GM12891 (cell line): ENCODE data around the gene PLD3.

ENCODE experiments used
- POLR2A ChIP-seq: IDR thresholded peaks from 2 replicates; pipeline ENCODE4 v1.6.1; 2011; ENCODE audit warnings: low read depth, low read length, control low read depth
- POLR2AphosphoS5 ChIP-seq: IDR thresholded peaks from 2 replicates; pipeline ENCODE4 v1.6.1; 2011; ENCODE audit warnings: low read depth, low read length, control low read depth
- TAF1 ChIP-seq: IDR thresholded peaks from 2 replicates; pipeline ENCODE4 v1.6.1; 2011; ENCODE audit warnings: low read depth, low read length, control low read depth

GRCh38 chr19:40379446-40380198 lies 31.1 kb downstream of the PLD3 start:
- TF ChIP-seq TAF1 (no peak), POLR2A (no peak), POLR2AphosphoS5 (no peak)
